Naive B cell (primary cell): ENCODE measurements around the gene SREK1. TPM values are rescaled to one million over a fixed set of nuclear protein-coding genes. Genes with fewer than 3 reads are reported as not detected.

Source experiments
- ATAC-seq, 2 donors: fragments of 150-1000 bp; cut with Tn5 transposase; 2 replicates each; pipeline ENCODE4 v1.10.0; 2021; ENCODE audit warnings: low read depth in 2 of 2, mild to moderate bottlenecking in 2 of 2, moderate library complexity in 2 of 2
- DNase-seq: peaks from one replicate; pipeline ENCODE4 v3.0.0; 2022
- H3K27ac Mint-ChIP-seq, 6 donors: one replicate each; pipeline ENCODE4 v1.8.0; 2020 to 2022; ENCODE audit warnings: mild to moderate bottlenecking in 6 of 6, mixed read lengths in 6 of 6, moderate library complexity in 5 of 6, inconsistent platforms in 2 of 6
- H3K27me3 Mint-ChIP-seq, 3 donors: one replicate each; pipeline ENCODE4 v1.8.0; 2021 to 2022; ENCODE audit warnings: mixed read lengths in 3 of 3, mild to moderate bottlenecking in 1 of 3
- H3K36me3 Mint-ChIP-seq, 2 donors: one replicate each; pipeline ENCODE4 v1.8.0; 2020 to 2022; ENCODE audit warnings: mixed read lengths in 2 of 2, inconsistent platforms in 1 of 2, mild to moderate bottlenecking in 1 of 2
- H3K4me1 Mint-ChIP-seq, 3 donors: one replicate each; pipeline ENCODE4 v1.8.0; 2020 to 2022; ENCODE audit warnings: mixed read lengths in 3 of 3, inconsistent platforms in 1 of 3, mild to moderate bottlenecking in 1 of 3, moderate library complexity in 1 of 3
- H3K4me3 Mint-ChIP-seq, 8 donors: one replicate each; pipeline ENCODE4 v1.8.0; 2020 to 2022; ENCODE audit warnings: mild to moderate bottlenecking in 8 of 8, mixed read lengths in 8 of 8, moderate library complexity in 8 of 8, inconsistent platforms in 2 of 8
- H3K9me3 Mint-ChIP-seq, 7 donors: one replicate each; pipeline ENCODE4 v1.8.0; 2020 to 2022; ENCODE audit warnings: mixed read lengths in 7 of 7, mild to moderate bottlenecking in 5 of 7, inconsistent platforms in 2 of 7, moderate library complexity in 1 of 7
- polyA plus RNA-seq, 6 donors: library from polyadenylated mRNA; unstranded; fragments of 300-500 nt; fragmentation: Illumina TruSeq; gene quantifications; one replicate each; pipeline ENCODE4 v1.2.3, GENCODE V29; 2021; ENCODE audit warnings: low read depth in 6 of 6

SREK1 gene
- polyA plus RNA-seq, 6 donors from 2014 or later, result 12.9 to 32.6 (median 19.0) TPM

DNA sequence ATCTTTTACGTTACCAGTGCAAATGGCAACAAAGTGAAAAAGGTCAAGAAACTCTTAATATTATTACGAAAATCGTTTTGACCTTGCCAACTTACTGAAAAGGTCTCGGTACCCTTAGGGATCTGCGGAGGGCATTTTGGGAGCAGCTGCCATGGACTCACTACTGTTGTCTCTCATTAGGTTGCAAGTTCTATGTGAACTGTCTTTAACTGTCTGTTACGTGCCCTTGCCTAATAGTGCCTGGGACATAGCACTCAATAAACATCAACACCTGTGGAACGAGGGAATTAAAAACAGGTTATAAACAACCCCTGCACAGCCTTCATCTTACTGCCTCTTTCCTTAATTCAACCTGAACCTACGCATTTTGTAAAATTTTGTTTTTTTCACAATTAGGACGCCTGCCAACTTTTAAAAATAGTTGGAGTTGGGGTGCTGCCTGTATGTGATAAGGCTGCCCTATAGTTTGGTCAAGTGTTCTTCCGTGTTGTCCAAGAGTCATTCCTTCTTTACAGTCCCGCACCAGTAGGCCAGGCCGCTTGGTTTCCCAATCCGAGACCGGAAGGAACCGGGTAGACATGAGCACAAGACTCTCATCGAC lies 527 bp upstream of the SREK1 start:
- ATAC-seq (peak in 1 of 2 donors; percentile 11), DNase-seq (no peak)
- peak overlapping the region; percentile 99 to 100 (median 100) for H3K27ac Mint-ChIP-seq
- peaks cover 14 to 33% (median 18%) of the 10 kb centered on the region in 3 donors for H3K4me1 Mint-ChIP-seq
- H3K27me3 Mint-ChIP-seq, result no peaks in the 10 kb centered on the region
- H3K36me3 Mint-ChIP-seq, result peaks cover 0 to 10% of the 10 kb centered on the region in 2 donors
- H3K9me3 Mint-ChIP-seq, result no peaks in the 10 kb centered on the region
- H3K4me3 Mint-ChIP-seq, result peak overlapping the region; percentile 94 to 100 (median 99)

DNA sequence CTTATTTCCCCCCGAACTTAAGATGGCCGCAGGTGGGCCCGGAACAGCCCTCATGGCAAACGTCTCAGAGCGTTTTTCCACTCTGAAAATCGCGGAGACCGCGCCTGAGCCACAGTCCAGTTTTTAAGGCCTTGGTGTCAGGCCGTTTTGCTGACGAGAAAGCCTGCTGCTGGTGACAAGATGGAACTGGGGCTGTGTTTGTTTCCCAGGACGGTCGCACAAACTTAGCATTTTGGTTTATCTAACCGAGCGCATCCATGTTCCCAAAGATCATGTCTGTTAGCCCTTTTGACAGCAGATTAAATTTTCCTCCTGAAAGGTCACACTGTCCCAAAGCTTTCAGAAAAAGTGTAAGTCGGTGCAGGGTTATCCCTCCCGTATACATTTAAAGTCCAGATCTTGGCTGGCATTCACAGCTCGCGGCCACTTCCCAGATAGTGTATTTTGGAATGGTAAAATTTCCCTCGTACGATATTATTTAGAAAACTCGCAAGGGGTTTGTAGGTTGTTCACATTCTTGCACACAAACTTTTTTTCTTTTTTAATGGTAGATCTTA lies 812 bp downstream of the SREK1 start:
- H3K4me3 Mint-ChIP-seq, result peak overlapping the region; percentile 94 to 100 (median 99)
- no peaks in the 10 kb centered on the region for H3K9me3 Mint-ChIP-seq
- H3K4me1 Mint-ChIP-seq, result peaks cover 15 to 28% (median 24%) of the 10 kb centered on the region in 3 donors
- no peaks in the 10 kb centered on the region for H3K27me3 Mint-ChIP-seq
- H3K36me3 Mint-ChIP-seq, result peaks cover 0 to 10% of the 10 kb centered on the region in 2 donors
- DNase-seq (no peak), ATAC-seq (peak; percentile 55 to 57)
- peak overlapping the region; percentile 99 to 100 (median 100) for H3K27ac Mint-ChIP-seq

DNA sequence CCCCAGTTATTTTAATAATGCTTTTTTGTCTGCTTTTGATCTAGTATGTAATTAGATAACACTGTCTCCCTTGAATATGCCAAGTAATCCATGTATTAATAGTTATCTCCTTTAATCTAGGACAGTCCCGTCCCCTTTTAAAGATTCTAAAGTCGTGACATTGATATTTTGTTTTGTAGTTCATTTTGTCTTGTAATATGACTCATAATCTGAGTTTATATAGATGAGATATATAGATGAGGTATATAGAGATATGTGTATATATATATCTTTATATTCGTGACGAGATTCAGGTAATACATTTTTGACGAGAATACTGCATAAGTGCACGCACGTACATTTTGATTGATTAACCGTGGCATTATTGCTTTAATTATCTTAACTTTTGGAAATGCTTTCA lies 1.6 kb downstream of the SREK1 start:
- no peak for ATAC-seq
- Mint-ChIP-seq H3K27ac (peak overlapping the region; percentile 45 to 100 (median 91)), H3K4me1 (peaks cover 22 to 34% (median 33%) of the 10 kb centered on the region in 3 donors)

DNA sequence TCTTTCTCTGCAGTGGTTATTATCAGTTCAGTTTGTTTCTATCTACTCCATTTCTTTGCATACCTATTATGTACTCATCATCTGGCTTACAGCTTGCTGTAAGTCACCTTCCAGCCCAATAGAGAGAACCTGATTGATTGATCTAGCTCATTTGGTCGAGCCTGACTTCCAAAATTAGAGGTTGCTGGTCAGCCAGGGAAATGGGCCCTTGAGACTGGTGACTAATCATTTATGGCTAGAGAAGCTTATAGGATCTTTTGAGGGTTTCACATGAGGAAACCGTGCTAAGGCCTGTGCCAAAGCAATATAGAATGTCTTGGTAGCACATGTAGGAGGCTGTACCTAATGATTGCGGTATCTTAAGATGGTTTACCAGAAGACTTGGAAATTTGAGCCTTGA lies 5.8 kb downstream of the SREK1 start:
- Mint-ChIP-seq H3K4me1 (peaks cover 24 to 46% (median 30%) of the 10 kb centered on the region in 3 donors), H3K9me3 (peaks cover 0 to 1% (median 0%) of the 10 kb centered on the region in 7 donors), H3K4me3 (no peak overlapping the region), H3K36me3 (no peaks in the 10 kb centered on the region), H3K27ac (peak overlapping the region in 1 of 6 donors; percentile 4), H3K27me3 (no peaks in the 10 kb centered on the region)
- no peak for ATAC-seq
- no peak for DNase-seq

More for the DNA sequence above, 1.6 kb downstream of the SREK1 start:
- peaks cover 0 to 10% of the 10 kb centered on the region in 2 donors for H3K36me3 Mint-ChIP-seq
- H3K4me3 Mint-ChIP-seq, result peak overlapping the region; percentile 94 to 100 (median 99)
- DNase-seq, result no peak
- H3K27me3 Mint-ChIP-seq, result no peaks in the 10 kb centered on the region
- no peaks in the 10 kb centered on the region for H3K9me3 Mint-ChIP-seq

DNA sequence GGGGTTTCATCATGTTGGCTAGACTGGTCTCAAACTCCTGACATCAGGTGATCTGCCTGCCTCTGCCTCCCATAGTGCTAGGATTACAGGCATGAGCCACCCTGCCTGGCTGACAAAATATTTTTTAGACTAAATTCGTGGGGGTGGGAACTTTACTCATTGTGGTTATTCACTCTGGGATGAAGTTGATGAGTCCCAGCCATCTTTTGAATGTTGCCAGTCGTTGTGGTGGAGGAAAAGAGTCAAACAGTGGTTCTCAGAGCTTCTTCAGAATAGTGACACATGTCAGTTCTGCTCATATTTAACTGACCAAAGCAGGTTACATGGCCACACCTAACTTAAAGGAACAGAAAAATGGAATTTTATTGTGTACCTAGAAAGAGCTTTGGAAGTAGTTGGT lies 6.9 kb downstream of the SREK1 start:
- ATAC-seq (no peak), DNase-seq (no peak)
- Mint-ChIP-seq H3K27me3 (no peaks in the 10 kb centered on the region), H3K9me3 (peaks cover 0 to 1% (median 0%) of the 10 kb centered on the region in 7 donors), H3K4me1 (peaks cover 20 to 40% (median 23%) of the 10 kb centered on the region in 3 donors), H3K27ac (peak overlapping the region in 3 of 6 donors; percentile 12 to 26 (median 22)), H3K4me3 (peak overlapping the region in 1 of 8 donors; percentile 17), H3K36me3 (peaks cover 0 to 2% of the 10 kb centered on the region in 2 donors)

DNA sequence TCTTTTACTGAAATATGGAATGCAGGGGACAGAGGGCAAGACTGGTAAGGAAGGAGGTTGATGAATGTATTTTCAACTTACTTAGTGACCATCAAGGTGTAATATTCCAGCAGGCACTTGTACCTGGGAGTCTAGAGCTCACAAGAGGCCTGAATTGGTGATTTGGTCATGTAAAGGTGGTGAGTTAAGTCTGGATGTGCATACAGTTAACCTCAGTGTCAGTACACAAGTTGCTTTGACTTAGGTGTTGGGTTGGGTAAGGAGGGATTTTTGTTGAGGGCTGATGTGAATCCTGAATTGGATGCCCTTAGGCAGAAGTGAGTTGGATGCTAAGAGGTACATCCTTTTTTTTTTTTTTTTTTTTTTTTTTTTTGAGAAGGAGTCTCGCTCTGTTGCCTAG lies 7.4 kb downstream of the SREK1 start:
- Mint-ChIP-seq H3K4me1 (peaks cover 20 to 39% (median 22%) of the 10 kb centered on the region in 3 donors), H3K9me3 (peaks cover 0 to 1% (median 0%) of the 10 kb centered on the region in 7 donors), H3K4me3 (no peak overlapping the region), H3K36me3 (peaks cover 0 to 7% of the 10 kb centered on the region in 2 donors), H3K27ac (peak overlapping the region in 2 of 6 donors; percentile 12 to 26), H3K27me3 (no peaks in the 10 kb centered on the region)
- no peak for ATAC-seq
- DNase-seq, result no peak

DNA sequence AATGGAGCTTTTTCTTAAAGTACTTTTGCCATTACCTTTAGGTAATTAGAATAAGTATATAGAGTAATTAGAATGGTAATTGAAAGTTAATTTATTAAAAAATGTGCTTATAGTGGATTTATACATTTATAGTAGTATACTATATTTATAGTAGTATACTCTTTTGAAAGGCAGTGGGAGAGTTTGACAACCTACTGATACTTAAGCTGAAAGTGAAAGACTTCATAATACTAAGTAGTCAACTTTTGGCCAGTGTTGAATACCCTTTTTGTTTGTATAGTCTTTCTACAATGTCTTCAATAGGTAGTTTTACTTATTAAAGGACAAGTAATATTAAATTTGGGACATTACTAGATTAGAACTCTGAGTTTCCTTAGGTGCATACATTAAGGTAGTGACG lies 12.9 kb downstream of the SREK1 start:
- H3K4me1 Mint-ChIP-seq, result peaks cover 0 to 12% (median 2%) of the 10 kb centered on the region in 3 donors
- peaks cover 0 to 16% of the 10 kb centered on the region in 2 donors for H3K36me3 Mint-ChIP-seq
- no peaks in the 10 kb centered on the region for H3K9me3 Mint-ChIP-seq
- no peak for DNase-seq
- H3K27ac Mint-ChIP-seq, result no peak overlapping the region
- no peak for ATAC-seq
- no peak overlapping the region for H3K4me3 Mint-ChIP-seq
- no peaks in the 10 kb centered on the region for H3K27me3 Mint-ChIP-seq

DNA sequence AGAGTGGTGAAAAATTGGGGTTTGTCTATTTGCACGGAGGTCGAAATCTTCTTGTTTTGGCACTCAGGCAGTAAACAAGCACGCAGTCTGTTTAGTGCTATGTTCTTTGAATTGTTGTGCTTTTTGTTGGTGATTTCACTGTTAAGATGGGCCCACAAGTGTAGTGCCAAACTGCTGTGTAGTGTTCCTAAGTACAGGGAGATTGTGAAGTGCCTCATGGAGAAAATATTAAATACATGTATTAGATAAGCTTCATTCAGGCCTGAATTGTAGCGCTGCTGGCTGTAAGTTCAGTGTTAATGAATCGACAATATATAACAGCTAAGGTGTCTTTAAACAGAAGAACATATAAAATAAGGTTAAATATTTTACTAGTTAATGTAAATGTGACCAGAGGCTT lies 17.3 kb downstream of the SREK1 start:
- Mint-ChIP-seq H3K9me3 (no peaks in the 10 kb centered on the region), H3K4me1 (peaks cover 4 to 9% (median 6%) of the 10 kb centered on the region in 3 donors), H3K27ac (no peak overlapping the region), H3K27me3 (no peaks in the 10 kb centered on the region), H3K4me3 (no peak overlapping the region), H3K36me3 (peaks cover 9 to 29% of the 10 kb centered on the region in 2 donors)
- ATAC-seq (no peak), DNase-seq (no peak)

DNA sequence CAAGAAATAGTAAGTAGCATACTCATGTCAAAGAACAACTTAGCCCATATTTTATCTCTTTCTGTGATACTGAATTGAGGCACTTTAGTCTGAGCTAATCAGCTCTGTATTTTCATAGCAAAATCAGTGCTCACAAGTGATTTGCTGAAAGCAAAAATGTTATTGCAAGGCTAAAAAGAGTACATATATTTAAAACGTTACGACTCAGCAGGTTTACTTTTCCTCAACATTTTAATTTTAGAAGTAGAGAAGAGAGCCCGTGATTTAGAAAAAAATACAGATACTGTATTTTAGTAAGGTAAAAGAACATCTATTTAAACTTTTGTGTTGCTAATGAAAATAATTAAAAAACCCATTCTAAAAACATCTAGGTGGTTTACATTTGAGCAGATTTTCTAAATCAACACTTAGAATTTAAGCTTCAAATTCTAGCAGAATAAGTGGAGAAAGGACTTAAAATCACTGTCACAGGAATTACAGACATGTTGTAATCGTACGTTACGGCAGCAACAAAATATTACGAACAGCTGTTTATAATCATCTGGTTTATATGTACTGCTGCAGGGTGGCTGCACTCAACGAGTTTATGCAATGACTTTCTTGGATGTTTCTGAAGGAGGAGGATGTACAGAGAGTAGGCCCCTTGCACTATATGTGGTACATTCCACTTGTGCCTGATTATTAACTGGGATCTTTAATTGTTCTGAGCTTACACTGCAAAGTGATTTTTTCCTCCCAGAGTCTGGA lies 20.1 kb downstream of the SREK1 start:
- H3K36me3 Mint-ChIP-seq, result peaks cover 9 to 25% of the 10 kb centered on the region in 2 donors
- H3K4me1 Mint-ChIP-seq, result peaks cover 0 to 14% (median 6%) of the 10 kb centered on the region in 3 donors
- H3K27me3 Mint-ChIP-seq, result no peaks in the 10 kb centered on the region
- no peak for ATAC-seq
- no peak for DNase-seq
- H3K27ac Mint-ChIP-seq, result peak overlapping the region in 1 of 6 donors; percentile 52
- H3K4me3 Mint-ChIP-seq, result no peak overlapping the region
- no peaks in the 10 kb centered on the region for H3K9me3 Mint-ChIP-seq

DNA sequence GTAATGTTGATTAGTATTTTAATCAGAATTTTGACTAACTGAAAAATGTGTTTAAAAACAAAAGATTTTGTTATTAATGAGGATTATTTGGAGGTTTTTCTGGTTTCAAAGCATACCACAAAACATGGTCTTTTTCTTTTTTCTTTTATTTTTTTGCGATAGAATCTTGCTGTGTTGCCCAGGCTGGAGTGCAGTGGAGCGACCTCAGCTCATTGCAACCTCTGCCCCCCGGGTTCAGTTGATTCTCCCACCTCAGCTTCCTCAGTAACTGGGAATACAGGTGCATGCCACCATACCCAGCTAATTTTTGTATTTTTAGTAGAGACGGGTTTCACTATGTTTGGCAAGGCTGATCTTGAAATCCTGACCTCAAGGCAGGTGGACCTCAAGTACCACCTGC lies 24.1 kb downstream of the SREK1 start:
- ATAC-seq (no peak), DNase-seq (no peak)
- Mint-ChIP-seq H3K27ac (peak overlapping the region in 4 of 6 donors; percentile 22 to 90 (median 53)), H3K4me1 (peaks cover 7 to 22% (median 19%) of the 10 kb centered on the region in 3 donors), H3K9me3 (no peaks in the 10 kb centered on the region), H3K36me3 (peaks cover 19% of the 10 kb centered on the region in 2 donors), H3K4me3 (no peak overlapping the region), H3K27me3 (no peaks in the 10 kb centered on the region)

DNA sequence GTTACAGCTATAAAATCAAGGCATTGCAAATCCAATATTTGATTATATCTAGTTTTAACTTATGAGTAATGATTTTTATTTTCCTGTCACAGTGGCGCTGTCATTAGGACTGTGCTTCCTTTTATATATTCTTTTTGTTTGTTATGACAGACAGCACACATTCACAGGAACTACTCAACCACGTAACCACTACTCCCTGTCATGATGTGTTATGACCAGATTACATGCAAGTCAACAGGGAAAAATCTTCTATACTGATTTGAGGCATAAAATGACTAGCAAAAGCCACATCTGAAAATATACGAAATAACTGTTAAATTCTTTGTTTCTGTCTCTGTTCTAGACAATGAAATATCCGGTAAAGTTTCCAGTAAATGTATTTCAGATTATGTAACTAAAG lies 25.4 kb downstream of the SREK1 start:
- no peaks in the 10 kb centered on the region for H3K9me3 Mint-ChIP-seq
- no peaks in the 10 kb centered on the region for H3K27me3 Mint-ChIP-seq
- H3K4me1 Mint-ChIP-seq, result peaks cover 7 to 22% (median 19%) of the 10 kb centered on the region in 3 donors
- peak overlapping the region in 5 of 6 donors; percentile 33 to 90 (median 80) for H3K27ac Mint-ChIP-seq
- DNase-seq, result no peak
- H3K4me3 Mint-ChIP-seq, result no peak overlapping the region
- peaks cover 14 to 20% of the 10 kb centered on the region in 2 donors for H3K36me3 Mint-ChIP-seq
- ATAC-seq, result peak; percentile 74 to 84

DNA sequence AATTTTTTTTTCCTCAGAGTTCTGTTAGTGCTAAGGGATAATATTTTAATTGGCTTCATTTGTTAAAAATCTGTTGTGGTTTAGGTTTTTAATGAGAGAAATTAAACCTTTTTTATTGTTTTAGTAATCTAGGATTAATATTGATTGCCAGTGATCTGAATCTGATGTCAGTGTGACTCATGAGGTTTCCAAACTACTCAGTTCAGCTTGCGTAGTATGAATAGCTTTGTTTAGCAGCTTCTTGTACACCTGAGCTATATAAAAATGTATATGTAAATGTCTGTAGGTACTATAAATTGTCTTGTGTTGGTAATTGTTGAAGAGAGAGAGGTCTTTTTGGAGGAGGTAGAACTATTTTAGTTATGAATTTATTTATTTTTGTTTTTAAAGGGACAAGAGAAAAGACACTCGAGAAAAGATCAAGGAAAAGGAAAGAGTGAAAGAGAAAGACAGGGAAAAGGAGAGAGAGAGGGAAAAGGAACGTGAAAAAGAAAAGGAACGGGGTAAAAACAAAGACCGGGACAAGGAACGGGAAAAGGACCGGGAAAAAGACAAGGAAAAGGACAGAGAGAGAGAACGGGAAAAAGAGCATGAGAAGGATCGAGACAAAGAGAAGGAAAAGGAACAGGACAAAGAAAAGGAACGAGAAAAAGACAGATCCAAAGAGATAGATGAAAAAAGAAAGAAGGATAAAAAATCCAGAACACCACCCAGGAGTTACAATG lies 26.3 kb downstream of the SREK1 start:
- no peak for DNase-seq
- Mint-ChIP-seq H3K27me3 (no peaks in the 10 kb centered on the region), H3K4me1 (peaks cover 7 to 22% (median 19%) of the 10 kb centered on the region in 3 donors), H3K27ac (peak overlapping the region; percentile 89 to 92 (median 90)), H3K4me3 (peak overlapping the region in 1 of 8 donors; percentile 24), H3K9me3 (no peaks in the 10 kb centered on the region), H3K36me3 (peaks cover 17 to 26% of the 10 kb centered on the region in 2 donors)
- ATAC-seq, result no peak
